ENCODE data around the gene RC3H2. TPM values are rescaled to one million over a fixed set of nuclear protein-coding genes. Genes with fewer than 3 reads are reported as not detected.

RC3H2 gene
- total RNA-seq, 1 donor: 52.5 TPM

GRCh38 chr9:122940454-122940748, 35.2 kb upstream of the RC3H2 start:
- Histone ChIP-seq H4K20me1 (ENCODE audit: insufficient read depth, low read length) (peaks cover 23% of the 10 kb centered on the region), H3K27ac (ENCODE audit: low read depth, low read length) (peak overlapping the region; percentile 64), H3K4me3 (ENCODE audit: insufficient read depth, low read length) (peak overlapping the region; percentile 95), H3K4me2 (ENCODE audit: insufficient read depth, low read length) (peak overlapping the region; percentile 99), H3K4me1 (ENCODE audit: insufficient read depth, low read length) (peaks cover 13% of the 10 kb centered on the region), H3K79me2 (ENCODE audit: insufficient read depth, low read length) (peaks cover 59% of the 10 kb centered on the region), H2AFZ (ENCODE audit: low read length) (peak overlapping the region; percentile 97), H3K9me3 (ENCODE audit: low read depth, low read length) (no peaks in the 10 kb centered on the region), H3K27me3 (ENCODE audit: insufficient read depth, low read length) (no peaks in the 10 kb centered on the region), H3K36me3 (ENCODE audit: insufficient read depth, low read length) (peaks cover 12% of the 10 kb centered on the region)
- DNase-seq (ENCODE audit: insufficient read length, low spot score, missing footprints): no peak
- TF ChIP-seq, protein P1, sequence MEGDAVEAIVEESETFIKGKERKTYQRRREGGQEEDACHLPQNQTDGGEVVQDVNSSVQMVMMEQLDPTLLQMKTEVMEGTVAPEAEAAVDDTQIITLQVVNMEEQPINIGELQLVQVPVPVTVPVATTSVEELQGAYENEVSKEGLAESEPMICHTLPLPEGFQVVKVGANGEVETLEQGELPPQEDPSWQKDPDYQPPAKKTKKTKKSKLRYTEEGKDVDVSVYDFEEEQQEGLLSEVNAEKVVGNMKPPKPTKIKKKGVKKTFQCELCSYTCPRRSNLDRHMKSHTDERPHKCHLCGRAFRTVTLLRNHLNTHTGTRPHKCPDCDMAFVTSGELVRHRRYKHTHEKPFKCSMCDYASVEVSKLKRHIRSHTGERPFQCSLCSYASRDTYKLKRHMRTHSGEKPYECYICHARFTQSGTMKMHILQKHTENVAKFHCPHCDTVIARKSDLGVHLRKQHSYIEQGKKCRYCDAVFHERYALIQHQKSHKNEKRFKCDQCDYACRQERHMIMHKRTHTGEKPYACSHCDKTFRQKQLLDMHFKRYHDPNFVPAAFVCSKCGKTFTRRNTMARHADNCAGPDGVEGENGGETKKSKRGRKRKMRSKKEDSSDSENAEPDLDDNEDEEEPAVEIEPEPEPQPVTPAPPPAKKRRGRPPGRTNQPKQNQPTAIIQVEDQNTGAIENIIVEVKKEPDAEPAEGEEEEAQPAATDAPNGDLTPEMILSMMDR (IDR thresholded peaks at IDR 0.05; ENCODE audit: extremely low read depth, low read depth, low read length): no peak

DNA sequence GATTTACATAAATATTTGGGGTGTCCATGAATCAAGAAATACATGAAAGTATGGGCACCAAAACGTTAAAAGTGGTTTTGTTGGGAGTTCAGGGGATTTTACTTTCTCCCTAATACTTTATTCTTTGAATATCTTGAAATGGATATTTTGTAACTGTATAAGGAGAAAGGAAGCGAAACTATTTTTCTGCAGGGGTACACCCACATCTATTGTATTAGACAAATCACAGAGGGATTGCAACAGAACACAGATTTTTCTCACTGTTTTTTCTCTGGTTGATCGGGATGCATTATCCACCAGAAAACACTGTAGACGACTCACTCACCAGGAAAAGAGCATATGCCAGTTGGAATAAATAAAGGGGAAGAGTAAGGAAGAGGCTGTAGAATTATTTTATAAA, 34.4 kb upstream of the RC3H2 start:
- Histone ChIP-seq H2AFZ (ENCODE audit: low read length) (no peak overlapping the region), H3K4me3 (ENCODE audit: insufficient read depth, low read length) (no peak overlapping the region), H3K36me3 (ENCODE audit: insufficient read depth, low read length) (peaks cover 12% of the 10 kb centered on the region), H3K4me1 (ENCODE audit: insufficient read depth, low read length) (peaks cover 13% of the 10 kb centered on the region), H3K4me2 (ENCODE audit: insufficient read depth, low read length) (no peak overlapping the region), H3K27ac (ENCODE audit: low read depth, low read length) (no peak overlapping the region), H3K27me3 (ENCODE audit: insufficient read depth, low read length) (no peaks in the 10 kb centered on the region), H4K20me1 (ENCODE audit: insufficient read depth, low read length) (peaks cover 20% of the 10 kb centered on the region), H3K9me3 (ENCODE audit: low read depth, low read length) (no peaks in the 10 kb centered on the region), H3K79me2 (ENCODE audit: insufficient read depth, low read length) (peaks cover 59% of the 10 kb centered on the region)
- TF ChIP-seq, protein P1 (IDR thresholded peaks at IDR 0.05; ENCODE audit: extremely low read depth, low read depth, low read length): no peak
- DNase-seq (ENCODE audit: insufficient read length, low spot score, missing footprints): no peak

- H3K36me3 ChIP-seq (ENCODE audit: insufficient read depth, low read length): peaks cover 12% of the 10 kb centered on the region
- no peak overlapping the region for H3K4me3 ChIP-seq (ENCODE audit: insufficient read depth, low read length)
- no peak overlapping the region for H3K4me2 ChIP-seq (ENCODE audit: insufficient read depth, low read length)
- peaks cover 57% of the 10 kb centered on the region for H3K79me2 ChIP-seq (ENCODE audit: insufficient read depth, low read length)
- no peaks in the 10 kb centered on the region for H3K9me3 ChIP-seq (ENCODE audit: low read depth, low read length)
- H2AFZ ChIP-seq (ENCODE audit: low read length): no peak overlapping the region
- peaks cover 8% of the 10 kb centered on the region for H4K20me1 ChIP-seq (ENCODE audit: insufficient read depth, low read length)
- no peak for DNase-seq (ENCODE audit: insufficient read length, low spot score, missing footprints)
- TF ChIP-seq, protein P1 (IDR thresholded peaks at IDR 0.05; ENCODE audit: extremely low read depth, low read depth, low read length): no peak
- H3K27ac ChIP-seq (ENCODE audit: low read depth, low read length): no peak overlapping the region
- peaks cover 12% of the 10 kb centered on the region for H3K4me1 ChIP-seq (ENCODE audit: insufficient read depth, low read length)
- H3K27me3 ChIP-seq (ENCODE audit: insufficient read depth, low read length): no peaks in the 10 kb centered on the region
These were observed 31.7 kb upstream of the RC3H2 start for GRCh38 chr9:122936883-122937282.

DNA sequence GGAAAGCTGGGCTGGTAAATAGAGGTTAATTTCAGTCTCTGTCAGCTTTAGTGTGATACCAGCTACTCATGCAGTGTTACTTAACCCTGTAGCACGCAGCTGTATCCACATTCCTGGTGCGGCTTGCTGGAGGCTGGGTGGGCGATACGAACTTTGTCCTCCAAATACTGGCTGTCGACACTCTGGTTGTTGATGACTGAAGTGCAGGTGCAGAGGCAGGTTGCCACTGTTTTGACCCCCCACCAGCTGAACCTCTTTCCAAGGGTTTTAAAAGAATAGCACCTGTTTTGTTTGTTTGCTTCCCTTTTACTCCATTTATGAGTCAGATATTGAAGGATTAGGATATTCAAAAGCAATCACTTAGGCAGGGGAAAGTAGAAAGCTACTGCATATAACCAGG, 31.3 kb upstream of the RC3H2 start:
- Histone ChIP-seq H3K4me2 (ENCODE audit: insufficient read depth, low read length) (no peak overlapping the region), H3K79me2 (ENCODE audit: insufficient read depth, low read length) (peaks cover 57% of the 10 kb centered on the region)
- TF ChIP-seq, protein P1 (IDR thresholded peaks at IDR 0.05; ENCODE audit: extremely low read depth, low read depth, low read length): no peak

More for the DNA sequence above, 31.3 kb upstream of the RC3H2 start:
- Histone ChIP-seq H3K27ac (ENCODE audit: low read depth, low read length) (no peak overlapping the region), H3K36me3 (ENCODE audit: insufficient read depth, low read length) (peaks cover 12% of the 10 kb centered on the region), H3K9me3 (ENCODE audit: low read depth, low read length) (no peaks in the 10 kb centered on the region), H3K4me3 (ENCODE audit: insufficient read depth, low read length) (no peak overlapping the region), H4K20me1 (ENCODE audit: insufficient read depth, low read length) (peaks cover 3% of the 10 kb centered on the region), H3K4me1 (ENCODE audit: insufficient read depth, low read length) (peaks cover 8% of the 10 kb centered on the region), H2AFZ (ENCODE audit: low read length) (no peak overlapping the region), H3K27me3 (ENCODE audit: insufficient read depth, low read length) (no peaks in the 10 kb centered on the region)
- DNase-seq (ENCODE audit: insufficient read length, low spot score, missing footprints): no peak
